A673 (cell line): ENCODE data around the gene SEC23A.

Experiments
- EZH2 ChIP-seq: fragments of 200-600 bp; sonication (generic); IDR thresholded peaks from 2 replicates; pipeline ENCODE4 v1.6.1; 2017; ENCODE audit warnings: borderline replicate concordance, low read depth, mild to moderate bottlenecking, mixed read lengths, antibody characterized with exemption, low read length; ENCODE audit not compliant: poor library complexity, severe bottlenecking
- TF ChIP-seq, protein P1 (sequence below): fragments of 300-800, 200-600 bp; sonication (generic); conservative IDR thresholded peaks from 2 replicates; pipeline ENCODE4 v1.5.1; 2017; ENCODE audit warnings: low read depth, mild to moderate bottlenecking, antibody characterized with exemption, low read length, moderate library complexity, mixed read lengths

DNA sequence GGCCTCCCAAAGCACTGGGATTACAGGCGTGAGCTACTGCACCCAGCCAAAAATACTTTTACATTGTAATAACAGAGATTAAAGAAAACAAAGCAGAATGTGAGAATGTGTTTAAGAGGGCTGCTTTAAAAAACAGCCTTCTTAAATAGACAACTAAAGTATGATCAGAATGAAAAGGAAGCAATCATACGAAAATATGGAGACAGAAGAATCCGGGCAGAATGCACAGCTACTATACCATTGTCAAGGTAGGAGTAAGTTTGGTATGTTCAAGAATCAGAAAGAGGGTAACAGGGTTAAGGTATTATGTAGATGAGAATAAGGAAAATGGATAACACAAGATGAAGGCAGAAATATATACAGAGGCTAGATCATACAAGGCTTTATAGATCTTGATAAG, 8.5 kb downstream of the SEC23A start:
- TF ChIP-seq, protein P1, sequence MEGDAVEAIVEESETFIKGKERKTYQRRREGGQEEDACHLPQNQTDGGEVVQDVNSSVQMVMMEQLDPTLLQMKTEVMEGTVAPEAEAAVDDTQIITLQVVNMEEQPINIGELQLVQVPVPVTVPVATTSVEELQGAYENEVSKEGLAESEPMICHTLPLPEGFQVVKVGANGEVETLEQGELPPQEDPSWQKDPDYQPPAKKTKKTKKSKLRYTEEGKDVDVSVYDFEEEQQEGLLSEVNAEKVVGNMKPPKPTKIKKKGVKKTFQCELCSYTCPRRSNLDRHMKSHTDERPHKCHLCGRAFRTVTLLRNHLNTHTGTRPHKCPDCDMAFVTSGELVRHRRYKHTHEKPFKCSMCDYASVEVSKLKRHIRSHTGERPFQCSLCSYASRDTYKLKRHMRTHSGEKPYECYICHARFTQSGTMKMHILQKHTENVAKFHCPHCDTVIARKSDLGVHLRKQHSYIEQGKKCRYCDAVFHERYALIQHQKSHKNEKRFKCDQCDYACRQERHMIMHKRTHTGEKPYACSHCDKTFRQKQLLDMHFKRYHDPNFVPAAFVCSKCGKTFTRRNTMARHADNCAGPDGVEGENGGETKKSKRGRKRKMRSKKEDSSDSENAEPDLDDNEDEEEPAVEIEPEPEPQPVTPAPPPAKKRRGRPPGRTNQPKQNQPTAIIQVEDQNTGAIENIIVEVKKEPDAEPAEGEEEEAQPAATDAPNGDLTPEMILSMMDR: no peak
- no peak for TF ChIP-seq EZH2
